Prostate gland (tissue), 2 donors: Measurements from ENCODE around the gene BCAT1. TPM values are rescaled to one million over a fixed set of nuclear protein-coding genes. Genes with fewer than 3 reads are reported as not detected.
"Not testable (repeated sequence)": the region's sequence is repeated elsewhere in the genome, so short reads cannot be mapped to it uniquely, and the experiment has no call there.

ENCODE experiments used
- DNase-seq: peaks from one replicate; pipeline ENCODE4 v3.0.0-alpha.2; 2019; ENCODE audit warnings: low spot score
- H3K27ac ChIP-seq, 2 donors: fragments of 200-600 bp; sonication (generic); 2 replicates each; pipeline ENCODE4 v1.5.1; 2017 to 2019
- H3K27me3 ChIP-seq: fragments of 200-600 bp; sonication (generic); replicated peaks from 2 replicates; pipeline ENCODE4 v1.5.1; 2019; ENCODE audit not compliant: insufficient read depth
- H3K36me3 ChIP-seq, 2 donors: fragments of 200-600 bp; sonication (generic); 1 replicate in 1 of 2; 2 replicates in 1 of 2; pipeline versions ENCODE4 v1.5.1 to v1.8.1; 2017 to 2019
- H3K4me1 ChIP-seq: fragments of 200-600 bp; sonication (generic); replicated peaks from 2 replicates; pipeline ENCODE4 v1.5.1; 2019
- H3K4me3 ChIP-seq, 2 donors: fragments of 200-600 bp; sonication (generic); 2 replicates each; pipeline ENCODE4 v1.5.1; 2017 to 2019
- H3K9me3 ChIP-seq: fragments of 200-600 bp; sonication (generic); 2 replicates; pipeline ENCODE4 v1.5.1; 2017
- POLR2A ChIP-seq: fragments of 450-650 bp; IDR thresholded peaks from one replicate; pipeline ENCODE4 v1.6.1; 2016; ENCODE audit warnings: antibody characterized with exemption, mild to moderate bottlenecking
- POLR2AphosphoS5 ChIP-seq: sonication (generic); formaldehyde crosslinking; IDR thresholded peaks from one replicate; pipeline ENCODE4 v1.6.1; 2017; ENCODE audit warnings: antibody characterized with exemption
- WGBS: methylation state at CpG from one replicate; pipeline ENCODE4 v1.1.5; 2018; 5-methylcytosine and 5-hydroxymethylcytosine counted together
- intact Hi-C: fragments of 100-400 bp; cut with DNase I; formaldehyde crosslinking; loops from one replicate; pipeline ENCODE4 v1.14.2; 2022
- total RNA-seq, 2 donors: library from RNA; depleted of rRNA; stranded (reverse); fragments of >200 nt; gene quantifications; one replicate each; pipeline ENCODE4 v1.1.0, GENCODE V29; 2016
- TF ChIP-seq, protein P1 (sequence below), 4 experiments: fragments of 200-600 bp in 2 of 4; fragments of 450-650 bp in 2 of 4; sonication (generic) in 2 of 4; IDR thresholded peaks; 1 replicate in 3 of 4; 2 replicates in 1 of 4; pipeline ENCODE4 v1.5.1; 2016 to 2019; ENCODE audit warnings: antibody characterized with exemption in 4 of 4, mild to moderate bottlenecking in 2 of 4, moderate library complexity in 2 of 4

The BCAT1 gene
- total RNA-seq, 2 donors from 2014 or later: 0.59 to 43.1 TPM

DNA sequence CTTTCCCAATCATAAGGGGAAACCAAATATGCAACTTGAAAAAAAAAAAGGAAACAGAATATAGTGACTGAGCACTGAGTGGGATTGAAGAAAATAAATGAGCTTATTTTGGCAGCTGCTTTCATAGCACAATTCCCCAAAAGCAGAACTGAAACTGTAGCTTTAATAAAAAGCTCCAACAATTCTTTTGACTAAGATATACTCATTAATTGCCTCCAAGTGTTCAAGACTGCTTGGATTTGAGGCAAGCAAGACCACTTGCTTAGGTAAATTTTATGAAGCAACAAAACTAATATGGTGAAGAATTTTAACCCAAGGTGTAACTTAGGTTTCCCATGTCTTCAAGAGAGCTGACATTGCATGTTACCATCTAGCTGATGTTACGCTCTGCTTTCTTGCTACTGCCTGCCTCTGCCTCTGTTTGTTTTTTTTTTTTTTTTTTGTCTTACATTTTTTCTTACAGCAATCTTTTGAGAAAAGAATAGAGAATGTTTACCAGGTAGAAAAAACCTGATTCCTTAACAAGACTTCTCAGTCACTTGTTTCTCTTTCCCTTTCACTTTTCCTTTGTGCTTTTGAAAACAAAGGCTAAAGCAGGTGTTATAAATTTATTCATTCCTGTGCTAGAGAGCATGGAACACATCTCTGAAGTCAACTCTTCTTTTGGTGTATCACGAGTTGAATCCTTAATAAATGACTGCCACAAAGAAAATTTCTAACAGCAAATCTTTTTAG, 134.4 kb downstream of the BCAT1 start:
- no peaks in the 10 kb centered on the region for H3K4me1 ChIP-seq
- no peak overlapping the region for H3K4me3 ChIP-seq
- 41% methylated on average over 2 of the region's 2 CpGs for WGBS
- DNase-seq: no peak
- intact Hi-C loops: no loop called here
- H3K36me3 ChIP-seq: no peaks in the 10 kb centered on the region
- TF ChIP-seq POLR2A: no peak
- H3K27ac ChIP-seq: no peak overlapping the region
- H3K9me3 ChIP-seq: no peaks in the 10 kb centered on the region
- H3K27me3 ChIP-seq: no peaks in the 10 kb centered on the region

DNA sequence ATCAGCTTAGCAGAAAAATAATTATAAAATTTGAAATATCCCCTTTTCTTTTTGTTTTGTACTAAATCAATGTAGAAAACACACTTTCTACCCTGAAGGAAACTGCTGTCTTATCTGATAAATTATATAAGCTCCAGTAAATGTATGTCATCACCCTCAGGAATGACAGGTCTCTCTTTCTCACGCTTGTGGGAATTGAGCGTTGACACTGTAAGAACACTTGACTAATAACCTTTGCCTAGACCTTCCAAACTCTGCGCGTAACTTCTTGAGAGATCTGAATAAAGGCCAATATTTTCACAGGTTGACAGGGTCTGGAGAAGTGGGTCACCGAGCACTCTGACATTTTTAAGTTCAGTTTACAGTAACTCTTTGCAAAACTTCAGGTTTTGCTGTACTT, 138.5 kb downstream of the BCAT1 start:
- Histone ChIP-seq H3K9me3 (no peaks in the 10 kb centered on the region), H3K27ac (no peak overlapping the region), H3K4me1 (no peaks in the 10 kb centered on the region), H3K27me3 (no peaks in the 10 kb centered on the region), H3K36me3 (no peaks in the 10 kb centered on the region), H3K4me3 (no peak overlapping the region)
- WGBS: 93% methylated on average over 5 of the region's 5 CpGs
- intact Hi-C loops: no loop called here
- DNase-seq: no peak
- no peak for TF ChIP-seq POLR2A
- no peak for TF ChIP-seq POLR2AphosphoS5
- TF ChIP-seq, protein P1, sequence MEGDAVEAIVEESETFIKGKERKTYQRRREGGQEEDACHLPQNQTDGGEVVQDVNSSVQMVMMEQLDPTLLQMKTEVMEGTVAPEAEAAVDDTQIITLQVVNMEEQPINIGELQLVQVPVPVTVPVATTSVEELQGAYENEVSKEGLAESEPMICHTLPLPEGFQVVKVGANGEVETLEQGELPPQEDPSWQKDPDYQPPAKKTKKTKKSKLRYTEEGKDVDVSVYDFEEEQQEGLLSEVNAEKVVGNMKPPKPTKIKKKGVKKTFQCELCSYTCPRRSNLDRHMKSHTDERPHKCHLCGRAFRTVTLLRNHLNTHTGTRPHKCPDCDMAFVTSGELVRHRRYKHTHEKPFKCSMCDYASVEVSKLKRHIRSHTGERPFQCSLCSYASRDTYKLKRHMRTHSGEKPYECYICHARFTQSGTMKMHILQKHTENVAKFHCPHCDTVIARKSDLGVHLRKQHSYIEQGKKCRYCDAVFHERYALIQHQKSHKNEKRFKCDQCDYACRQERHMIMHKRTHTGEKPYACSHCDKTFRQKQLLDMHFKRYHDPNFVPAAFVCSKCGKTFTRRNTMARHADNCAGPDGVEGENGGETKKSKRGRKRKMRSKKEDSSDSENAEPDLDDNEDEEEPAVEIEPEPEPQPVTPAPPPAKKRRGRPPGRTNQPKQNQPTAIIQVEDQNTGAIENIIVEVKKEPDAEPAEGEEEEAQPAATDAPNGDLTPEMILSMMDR (IDR thresholded peaks at IDR 0.05): no peak

DNA sequence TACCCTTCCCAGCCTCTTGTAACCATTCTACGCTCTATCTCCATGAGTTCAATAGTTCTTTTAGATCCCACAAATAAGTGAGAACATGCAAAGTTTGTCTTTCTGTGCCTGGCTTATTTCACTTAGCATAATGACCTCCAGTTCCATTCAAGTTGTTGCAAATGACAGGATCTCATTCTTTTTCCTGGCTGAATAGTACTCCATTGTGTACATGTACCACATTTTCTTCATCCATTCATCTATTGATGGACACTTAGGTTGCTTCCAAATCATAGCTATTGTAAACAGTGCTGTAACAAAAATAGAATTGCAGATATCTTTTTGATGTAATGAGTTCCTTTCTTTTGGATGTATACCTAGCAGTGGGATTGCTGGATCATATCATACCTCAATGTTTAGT, 139.6 kb downstream of the BCAT1 start:
- H3K27me3 ChIP-seq, intact Hi-C loops, H3K9me3 ChIP-seq, H3K4me1 ChIP-seq, H3K4me3 ChIP-seq, H3K27ac ChIP-seq, DNase-seq, H3K36me3 ChIP-seq: not testable (repeated sequence)
- 100% methylated on average over 1 of the region's 1 CpG for WGBS

DNA sequence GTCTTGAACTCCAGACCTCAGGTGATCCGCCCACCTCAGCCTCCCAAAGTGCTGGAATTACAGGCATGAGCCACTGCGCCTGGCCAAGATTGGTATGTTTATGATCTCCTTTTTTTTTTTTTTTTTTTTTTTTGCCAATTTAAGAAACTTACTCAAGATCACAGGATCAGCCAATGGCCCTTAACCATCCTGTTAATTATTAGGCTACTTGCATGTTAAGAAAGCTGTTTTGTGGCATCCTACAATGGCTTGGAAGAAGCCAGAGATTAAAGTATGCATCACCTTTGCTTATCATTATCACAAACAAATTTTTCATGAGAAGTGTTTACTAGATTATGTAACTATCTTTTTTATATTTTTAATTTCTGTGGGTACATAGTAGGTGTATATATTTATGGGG, 140.2 kb downstream of the BCAT1 start:
- no peak for TF ChIP-seq POLR2AphosphoS5
- no peak for TF ChIP-seq POLR2A
- TF ChIP-seq, protein P1 (IDR thresholded peaks at IDR 0.05): no peak
- Histone ChIP-seq H3K36me3 (no peaks in the 10 kb centered on the region), H3K9me3 (no peaks in the 10 kb centered on the region), H3K4me3 (no peak overlapping the region), H3K4me1 (no peaks in the 10 kb centered on the region), H3K27me3 (no peaks in the 10 kb centered on the region), H3K27ac (no peak overlapping the region)
- DNase-seq: no peak
- intact Hi-C loops: no loop called here
- WGBS: 100% methylated on average over 2 of the region's 2 CpGs

DNA sequence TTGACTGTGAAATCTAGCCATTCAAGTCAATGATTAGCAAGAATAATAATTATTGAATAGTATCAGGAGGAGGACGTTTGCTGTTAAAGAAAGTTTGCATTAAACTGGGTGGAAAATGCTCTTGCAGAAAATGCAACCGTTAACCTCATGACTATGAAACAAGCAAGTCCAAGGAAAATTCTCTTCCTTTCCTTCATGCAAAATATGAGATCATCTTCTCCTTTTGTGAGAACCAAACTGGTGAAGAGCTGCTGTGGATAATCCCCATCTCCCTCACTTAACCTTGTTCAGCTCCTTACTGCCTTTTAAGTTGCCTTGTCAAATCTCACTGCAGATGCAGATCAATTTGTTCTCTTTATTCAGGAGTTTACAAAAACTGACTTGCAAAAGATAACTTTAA, 142.5 kb downstream of the BCAT1 start:
- intact Hi-C loops: no loop called here
- Histone ChIP-seq H3K27me3 (no peaks in the 10 kb centered on the region), H3K36me3 (no peaks in the 10 kb centered on the region), H3K9me3 (no peaks in the 10 kb centered on the region), H3K4me3 (no peak overlapping the region), H3K4me1 (no peaks in the 10 kb centered on the region), H3K27ac (no peak overlapping the region)
- DNase-seq: no peak
- TF ChIP-seq, protein P1 (IDR thresholded peaks at IDR 0.05): no peak
- no peak for TF ChIP-seq POLR2AphosphoS5
- TF ChIP-seq POLR2A: no peak
- WGBS: 83% methylated on average over 2 of the region's 2 CpGs
